H54 (cell line): ENCODE results near the gene PTDSS2.

Experiments
- DNase-seq: peaks from one replicate; pipeline ENCODE4 v3.0.0; 2011; ENCODE audit warnings: low spot score, mixed read lengths; ENCODE audit not compliant: insufficient read length
- FAIRE-seq: peaks from 3 replicates; lab custom pipeline; 2011; peaks lifted over from hg19 to GRCh38; lab: Jason Lieb, UNC
- POLR2A ChIP-seq: IDR thresholded peaks from 2 replicates; pipeline ENCODE4 v1.6.1; 2011; ENCODE audit warnings: low read depth, mild to moderate bottlenecking, low read length

PTDSS2 gene

GRCh38 chr11:488579-488978 is 38.5 kb downstream of the PTDSS2 start:
- DNase-seq, result no peak
- no peak for TF ChIP-seq POLR2A
- no peak for FAIRE-seq

GRCh38 chr11:488992-489391 is 38.9 kb downstream of the PTDSS2 start:
- no peak for TF ChIP-seq POLR2A
- FAIRE-seq (no peak), DNase-seq (no peak)

GRCh38 chr11:489610-490185 is 39.6 kb downstream of the PTDSS2 start:
- FAIRE-seq, result no peak
- no peak for DNase-seq

GRCh38 chr11:490186-490929 is 40.3 kb downstream of the PTDSS2 start:
- no peak for TF ChIP-seq POLR2A
- FAIRE-seq, result no peak
- no peak for DNase-seq

More at GRCh38 chr11:489610-490185, 39.6 kb downstream of the PTDSS2 start:
- TF ChIP-seq POLR2A, result no peak

GRCh38 chr11:490930-491260 is 40.8 kb downstream of the PTDSS2 start:
- TF ChIP-seq POLR2A, result no peak
- FAIRE-seq (no peak), DNase-seq (no peak)

GRCh38 chr11:491358-491757 is 41.3 kb downstream of the PTDSS2 start:
- no peak for FAIRE-seq
- no peak for TF ChIP-seq POLR2A
- no peak for DNase-seq

- no peak for TF ChIP-seq POLR2A
- DNase-seq, result no peak
- FAIRE-seq, result no peak
Observed at GRCh38 chr11:492427-493226, 42.5 kb downstream of the PTDSS2 start.

GRCh38 chr11:494761-495536 is 44.9 kb downstream of the PTDSS2 start:
- DNase-seq (no peak), FAIRE-seq (no peak)
- TF ChIP-seq POLR2A, result no peak

GRCh38 chr11:495537-495931 is 45.5 kb downstream of the PTDSS2 start:
- FAIRE-seq, result no peak

GRCh38 chr11:496834-497564 is 46.9 kb downstream of the PTDSS2 start:
- FAIRE-seq (no peak), DNase-seq (no peak)
- TF ChIP-seq POLR2A, result no peak

More at GRCh38 chr11:495537-495931, 45.5 kb downstream of the PTDSS2 start:
- no peak for TF ChIP-seq POLR2A
- no peak for DNase-seq

- no peak for TF ChIP-seq POLR2A
- FAIRE-seq (no peak), DNase-seq (no peak)
Observed at GRCh38 chr11:497565-498296, 47.7 kb downstream of the PTDSS2 start.

GRCh38 chr11:498297-499181 is 48.5 kb downstream of the PTDSS2 start:
- FAIRE-seq, result no peak

More at GRCh38 chr11:498297-499181, 48.5 kb downstream of the PTDSS2 start:
- DNase-seq, result no peak
- no peak for TF ChIP-seq POLR2A
